IMR-90 (cell line): ENCODE data around the gene TPX2. TPM values are rescaled to one million over a fixed set of nuclear protein-coding genes. Genes with fewer than 3 reads are reported as not detected.

Experiments
- RCOR1 ChIP-seq: IDR thresholded peaks from 2 replicates; pipeline ENCODE4 v1.6.1; 2012; ENCODE audit warnings: mild to moderate bottlenecking, low read length, improper control_type of control experiment; ENCODE audit not compliant: insufficient replicate concordance
- polyA plus RNA-seq, 3 experiments: library from polyadenylated mRNA; depleted of rRNA; stranded (reverse); fragments of >200 nt; gene quantifications; 2 replicates each; pipeline ENCODE4 v1.2.3, GENCODE V29; 2012; ENCODE audit warnings: low replicate concordance in 1 of 3
- total RNA-seq: library from RNA; depleted of rRNA; stranded (reverse); fragments of >200 nt; gene quantifications from 2 replicates; pipeline ENCODE4 v1.2.3, GENCODE V29; 2012

TPX2 gene
- total and polyA plus RNA-seq, 2 of the 4 experiments (the other 2 are of a cell fraction) = 28.5 to 72.2 TPM

DNA sequence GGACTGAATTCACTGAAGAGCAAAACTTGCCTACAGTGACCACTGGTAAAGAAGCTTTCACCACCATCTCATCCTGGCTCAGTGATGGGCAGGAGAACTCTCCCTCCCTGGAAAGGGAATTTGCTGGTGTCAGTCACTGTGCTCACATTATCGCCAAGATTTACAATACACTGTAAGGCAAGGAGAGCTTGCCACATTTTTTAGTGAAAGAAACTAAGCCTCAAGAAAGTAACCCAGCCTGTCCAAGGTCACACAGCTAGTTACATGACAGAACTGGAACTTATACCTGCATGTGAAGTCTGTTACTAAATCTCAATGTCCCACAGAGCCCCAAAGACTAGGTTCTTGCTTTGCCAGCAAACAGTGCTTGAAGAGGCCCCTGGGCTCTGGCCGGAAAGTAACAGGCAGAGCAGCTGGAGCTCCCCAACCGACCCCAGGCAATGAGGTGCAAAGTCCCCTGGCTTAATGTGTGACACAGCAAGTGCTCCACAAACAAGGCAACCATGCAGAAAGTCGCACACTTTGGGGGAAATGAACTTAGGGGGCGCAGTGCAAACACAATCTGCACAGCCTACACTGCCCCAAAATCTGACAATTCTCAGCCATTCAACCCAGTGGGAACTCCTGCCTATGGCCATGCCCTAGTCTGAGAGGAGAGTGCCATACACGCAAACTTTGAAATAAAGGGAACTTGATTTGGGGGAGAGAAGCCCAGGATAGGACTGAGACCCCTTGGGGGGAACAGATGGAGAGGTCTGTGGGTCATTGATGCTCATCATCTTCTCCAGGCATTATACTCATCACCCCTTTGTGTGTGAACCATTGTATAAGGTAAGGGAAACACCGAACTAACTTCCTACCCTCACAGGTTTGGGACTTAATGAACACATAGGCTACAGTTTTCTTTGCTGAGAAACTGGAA lies 18.3 kb upstream of the TPX2 start (continued):
- TF ChIP-seq RCOR1 = no peak
